HG03565 (cell line): ENCODE measurements around the gene SPTB.

Experiments
- ATAC-seq: cut with Tn5 transposase; IDR thresholded peaks from one replicate; pipeline ENCODE4 v1.9.1; 2021; ENCODE audit warnings: mild to moderate bottlenecking, moderate library complexity; ENCODE audit not compliant: unreplicated experiment

Gene SPTB

GRCh38 chr14:64889352-64889751 lies 9.6 kb upstream of the SPTB start:
- ATAC-seq = no peak

- ATAC-seq = no peak
Measured at GRCh38 chr14:64885559-64885958, 5.9 kb upstream of the SPTB start.

GRCh38 chr14:64880221-64881121 lies 764 bp upstream of the SPTB start:
- ATAC-seq = no peak

GRCh38 chr14:64878837-64879634 lies 671 bp downstream of the SPTB start:
- ATAC-seq = no peak

DNA sequence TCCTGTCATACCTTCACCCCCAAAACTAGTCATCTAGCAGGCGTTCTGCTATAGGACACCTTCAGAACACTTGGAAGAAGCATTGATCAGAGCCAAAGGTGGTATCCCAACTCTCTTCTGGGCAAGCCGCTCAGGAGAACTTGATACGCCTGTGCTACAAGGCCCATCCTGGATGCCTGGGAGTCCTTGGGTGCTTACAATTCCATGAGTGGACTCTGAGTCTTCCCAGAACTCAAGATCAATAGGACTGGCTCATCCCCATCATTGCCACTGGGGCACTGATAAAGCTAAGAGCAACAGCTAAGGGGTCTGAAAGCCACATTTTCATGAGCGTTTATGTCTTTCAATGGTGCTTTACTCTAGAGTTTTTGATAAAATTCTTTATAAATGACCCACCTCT lies 1.9 kb downstream of the SPTB start:
- ATAC-seq = no peak

- ATAC-seq = no peak
Measured at GRCh38 chr14:64875350-64875749, 4.4 kb downstream of the SPTB start.

GRCh38 chr14:64873506-64874219 lies 6.0 kb downstream of the SPTB start:
- ATAC-seq = no peak

DNA sequence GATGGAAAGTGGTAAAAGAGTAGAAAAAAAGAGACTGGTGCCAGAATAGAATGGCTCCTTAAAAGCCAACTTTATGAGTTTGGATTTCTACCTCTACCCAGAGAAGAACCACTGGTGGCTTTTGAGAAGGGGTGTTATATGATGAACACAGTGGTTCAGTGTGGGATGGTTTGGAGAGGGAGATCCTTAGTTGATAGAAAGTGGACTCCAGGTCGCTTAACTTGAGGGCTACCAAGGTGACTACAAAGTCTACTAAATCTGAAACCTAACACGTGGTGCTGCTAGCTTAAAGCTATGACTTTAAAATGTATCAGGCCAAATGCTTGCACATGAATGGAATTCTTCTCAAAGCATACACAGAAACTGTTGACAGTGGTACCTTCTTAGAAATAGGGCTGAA lies 8.4 kb downstream of the SPTB start:
- no peak for ATAC-seq

GRCh38 chr14:64870160-64870559 lies 9.5 kb downstream of the SPTB start:
- no peak for ATAC-seq

DNA sequence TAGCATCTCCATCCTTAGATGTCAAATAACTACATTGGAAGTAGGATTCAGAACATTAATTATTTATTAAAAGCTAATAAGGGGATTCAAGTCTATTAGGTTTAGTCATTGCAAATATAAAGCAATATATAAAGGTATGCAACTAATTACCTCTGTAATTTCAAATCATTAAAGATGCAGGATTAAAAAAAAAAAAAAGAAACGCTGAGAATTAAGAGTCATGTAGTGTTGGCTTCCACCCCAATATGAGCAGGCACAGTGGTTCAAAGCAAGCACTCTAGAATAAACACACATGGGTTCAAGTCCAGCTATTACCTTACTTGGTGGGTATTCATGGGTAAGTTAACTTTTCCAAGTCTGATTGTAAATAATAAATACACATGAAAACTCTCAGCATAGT lies 10.9 kb downstream of the SPTB start:
- ATAC-seq = no peak

- ATAC-seq = no peak
Measured at GRCh38 chr14:64868379-64868778, 11.3 kb downstream of the SPTB start.

DNA sequence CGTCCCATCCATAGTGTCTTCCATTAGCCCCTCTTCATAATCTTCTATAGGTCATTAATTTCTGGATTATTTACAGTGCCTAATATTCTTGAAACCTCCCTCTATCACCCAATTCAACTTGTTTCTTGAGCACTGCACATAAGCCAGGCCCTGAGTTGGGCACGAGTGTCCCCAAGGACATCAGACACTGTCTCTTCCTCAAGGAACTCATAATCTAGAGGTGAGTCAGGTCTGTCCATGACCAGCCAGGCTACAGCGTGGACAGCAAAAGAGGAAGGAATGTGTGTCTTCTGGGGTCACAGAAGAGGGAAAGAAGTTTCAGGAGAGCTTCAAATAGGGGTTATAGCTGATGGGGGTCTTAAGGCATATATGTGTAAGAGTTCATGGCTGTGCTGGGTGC lies 12.5 kb downstream of the SPTB start:
- no peak for ATAC-seq

DNA sequence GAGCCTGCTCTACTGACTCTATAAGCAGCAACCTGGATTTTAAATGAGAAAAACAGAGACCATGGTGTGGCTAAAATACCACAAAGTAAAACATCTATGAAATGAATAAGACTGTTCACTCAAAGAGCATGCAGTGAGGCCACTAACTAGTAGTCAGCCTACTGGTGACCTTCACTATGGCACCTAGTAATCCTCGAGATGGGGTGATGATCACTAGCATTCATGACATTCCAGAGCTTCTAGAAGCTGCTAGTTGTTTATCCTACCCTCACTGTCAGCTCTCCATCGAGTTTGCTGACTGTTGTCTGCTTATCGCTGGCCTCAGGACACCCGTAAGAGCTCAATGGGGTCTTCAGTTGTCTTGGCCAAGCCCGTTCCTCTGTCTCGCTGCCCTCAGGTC lies 13.7 kb downstream of the SPTB start:
- ATAC-seq = no peak

GRCh38 chr14:64865109-64865508 lies 14.6 kb downstream of the SPTB start:
- ATAC-seq = no peak

DNA sequence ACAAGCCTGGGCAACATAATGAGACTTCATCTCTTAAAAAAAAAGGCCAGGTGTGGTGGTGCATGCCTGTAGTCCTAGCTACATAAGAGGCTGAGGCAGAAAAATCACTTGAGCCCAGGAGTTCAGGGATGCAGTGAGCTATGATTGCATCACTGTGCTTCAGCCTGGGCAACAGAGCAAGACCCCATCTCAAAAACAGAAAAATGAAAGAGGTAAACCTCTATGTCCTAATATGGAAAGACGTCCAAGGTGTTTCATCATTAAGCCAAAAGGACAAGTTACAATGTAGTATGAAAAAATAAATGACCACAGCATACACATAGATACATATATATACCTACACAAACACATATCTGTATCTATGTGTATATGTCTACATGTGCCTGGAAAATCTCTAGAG lies 15.4 kb downstream of the SPTB start:
- no peak for ATAC-seq

DNA sequence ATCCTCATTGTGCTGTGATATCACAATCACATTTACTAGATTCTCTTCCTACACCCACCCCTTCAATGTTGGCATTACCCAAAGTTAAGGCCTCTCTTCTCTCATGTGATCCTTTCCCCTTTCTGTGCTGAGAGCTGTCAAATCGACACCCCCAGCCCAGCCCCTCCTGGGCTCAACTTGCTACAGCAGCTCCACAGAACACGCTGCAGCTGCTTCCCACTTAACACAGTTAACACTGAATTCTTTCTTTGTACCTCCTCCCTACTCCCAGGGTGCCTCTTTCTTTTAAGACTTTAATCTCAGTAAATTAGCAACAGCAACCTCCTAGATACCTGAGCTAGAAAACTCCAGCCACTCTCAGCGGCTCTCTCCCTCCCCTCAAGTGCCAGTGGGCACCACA lies 17.8 kb downstream of the SPTB start:
- no peak for ATAC-seq

DNA sequence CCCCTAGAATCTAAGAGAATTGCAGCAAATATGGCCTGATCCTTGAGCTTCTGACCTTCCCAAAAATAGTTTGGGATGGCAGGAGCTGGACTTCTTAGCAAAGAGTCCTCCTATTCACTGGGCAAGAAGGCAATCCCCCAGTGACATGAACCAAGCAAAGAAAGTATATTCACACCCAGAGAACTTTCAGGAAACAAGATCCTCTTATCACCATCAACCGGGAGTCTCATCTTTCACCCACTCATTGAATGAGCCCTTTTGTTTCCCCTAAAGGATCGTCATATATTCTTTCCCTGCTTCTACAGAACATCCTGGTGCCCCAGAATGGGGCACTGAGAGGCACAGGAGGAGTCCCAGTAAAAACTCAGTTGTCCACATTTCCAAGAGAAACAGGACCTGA lies 19.7 kb downstream of the SPTB start:
- ATAC-seq = no peak

DNA sequence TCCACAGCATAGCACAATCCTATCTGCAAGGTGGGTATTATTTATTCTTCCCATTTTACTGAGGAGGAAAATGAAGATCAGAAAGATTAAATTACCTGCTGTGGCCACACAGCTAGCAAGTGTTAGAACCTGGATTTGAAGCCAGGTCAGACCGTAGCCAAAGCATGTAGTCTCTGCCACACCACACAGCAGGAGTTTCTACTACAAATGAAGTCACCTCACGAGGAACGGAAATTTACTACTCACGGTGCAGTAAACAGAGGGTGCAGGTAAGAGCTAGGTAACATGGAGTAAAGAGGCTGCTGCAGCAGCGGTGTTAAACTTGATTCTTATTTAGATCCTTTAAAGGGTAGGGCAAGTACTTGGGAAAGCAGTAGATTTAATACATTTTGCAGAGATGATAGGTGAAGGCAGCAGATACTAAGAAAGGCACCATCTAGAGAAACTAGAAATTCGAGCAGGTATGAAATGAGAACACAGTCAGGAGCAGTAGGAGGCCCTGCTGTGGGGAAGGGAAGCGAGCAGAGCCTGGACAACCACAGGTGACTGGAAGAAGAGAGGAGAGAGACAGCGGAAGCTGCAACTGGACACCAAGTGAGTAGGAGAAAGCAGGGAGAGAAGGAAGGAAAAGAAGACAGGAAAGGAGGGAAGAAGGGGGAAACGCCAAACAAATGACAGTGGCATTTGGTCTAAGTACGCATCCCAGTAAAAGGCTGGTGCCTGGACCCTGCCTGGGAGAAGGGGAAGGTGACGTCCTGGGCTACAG lies 21.5 kb downstream of the SPTB start:
- ATAC-seq = no peak

DNA sequence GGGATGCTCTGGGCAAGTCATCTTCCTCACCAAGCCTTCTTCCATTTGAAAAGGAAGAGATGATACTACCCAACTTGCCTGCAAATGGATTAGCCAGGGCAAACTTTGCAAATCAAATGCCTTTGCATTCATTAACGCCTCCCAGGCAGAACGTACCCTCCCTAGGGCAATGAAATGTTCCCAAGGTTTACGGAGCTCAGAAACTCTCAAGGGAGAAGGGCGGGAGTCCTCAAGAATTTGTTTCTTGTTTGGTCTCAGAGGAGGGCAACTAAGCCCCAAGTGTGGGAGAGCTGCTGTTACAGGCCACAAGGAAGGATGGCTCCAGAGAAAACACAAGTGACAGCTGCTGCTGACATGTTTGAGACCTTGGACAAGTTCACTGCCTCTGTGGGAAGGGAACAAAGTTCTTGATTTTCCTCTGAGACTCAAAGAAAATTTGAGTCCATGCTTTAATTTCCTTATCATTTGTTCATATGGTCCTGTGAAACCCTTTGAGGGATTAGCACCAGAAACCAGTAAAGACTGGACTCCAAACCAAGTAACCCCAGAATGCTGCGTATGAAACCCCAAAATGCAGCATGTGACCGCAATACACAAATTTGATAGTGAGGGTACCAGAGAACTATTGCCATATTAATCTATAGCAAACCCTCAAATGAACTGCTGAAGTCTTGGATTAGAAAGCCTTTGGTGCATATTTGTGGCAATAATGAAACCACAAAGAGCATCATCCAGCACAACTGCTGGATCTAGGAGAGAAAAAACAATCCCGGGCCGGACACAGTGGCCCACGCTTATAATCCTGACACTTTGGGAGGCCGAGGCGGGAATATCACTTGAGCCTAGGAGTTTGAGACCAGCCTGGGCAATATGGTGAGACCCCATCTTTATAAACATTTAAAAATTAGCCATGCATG lies 22.9 kb downstream of the SPTB start:
- ATAC-seq = no peak
